T-helper 2 cell (primary cell): Measurements from ENCODE around the gene BTBD16.

Experiments used
- DNase-seq, 5 experiments: peaks; one replicate each; pipeline versions ENCODE4 v3.0.0 to v3.0.0-alpha.2; 2012 to 2022

Gene BTBD16

GRCh38 chr10:122346326-122346950, 75.3 kb downstream of the BTBD16 start:
- DNase-seq = no peak

- no peak for DNase-seq
Measured at GRCh38 chr10:122347170-122347841, 76.2 kb downstream of the BTBD16 start.

DNA sequence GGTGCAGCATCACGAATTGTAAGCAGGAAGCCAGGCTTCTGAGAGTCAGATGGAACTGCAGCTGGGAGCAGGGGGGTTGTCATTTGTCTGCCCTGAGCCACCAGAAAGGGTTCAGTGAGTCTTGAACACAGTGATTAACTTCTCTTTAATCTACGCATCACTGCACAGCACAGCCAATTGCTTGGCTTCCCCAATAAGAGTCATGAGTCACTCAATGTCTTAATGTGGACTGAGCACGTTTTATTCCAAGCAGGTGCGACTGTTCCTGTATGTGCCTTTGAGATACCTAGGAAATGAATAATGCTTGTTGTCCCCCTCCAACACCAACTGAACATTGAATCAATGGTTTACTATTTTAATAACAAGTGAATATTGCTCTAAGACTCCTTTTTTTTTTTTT, 77.4 kb downstream of the BTBD16 start:
- DNase-seq = no peak

DNA sequence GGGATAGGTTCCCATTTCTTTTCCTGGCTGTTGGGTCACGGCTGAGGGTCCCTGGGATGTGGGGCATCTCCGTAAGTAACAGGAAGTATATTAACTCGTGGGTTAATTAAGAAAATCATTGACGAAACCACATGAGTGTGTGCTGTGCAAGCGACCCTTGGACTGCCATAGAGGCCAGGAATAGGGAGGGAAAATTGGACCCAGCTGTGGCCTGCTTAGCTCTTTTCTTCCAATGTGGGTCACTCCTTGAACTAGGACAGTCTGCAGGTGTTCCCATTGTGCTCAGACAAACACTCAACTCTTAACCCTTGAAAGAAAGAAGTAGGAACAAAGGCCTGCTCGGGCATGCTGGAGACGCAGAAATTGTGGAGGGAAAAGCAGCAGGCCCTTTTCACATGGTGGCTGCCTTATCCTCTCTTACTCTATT, 77.9 kb downstream of the BTBD16 start:
- DNase-seq = no peak

DNA sequence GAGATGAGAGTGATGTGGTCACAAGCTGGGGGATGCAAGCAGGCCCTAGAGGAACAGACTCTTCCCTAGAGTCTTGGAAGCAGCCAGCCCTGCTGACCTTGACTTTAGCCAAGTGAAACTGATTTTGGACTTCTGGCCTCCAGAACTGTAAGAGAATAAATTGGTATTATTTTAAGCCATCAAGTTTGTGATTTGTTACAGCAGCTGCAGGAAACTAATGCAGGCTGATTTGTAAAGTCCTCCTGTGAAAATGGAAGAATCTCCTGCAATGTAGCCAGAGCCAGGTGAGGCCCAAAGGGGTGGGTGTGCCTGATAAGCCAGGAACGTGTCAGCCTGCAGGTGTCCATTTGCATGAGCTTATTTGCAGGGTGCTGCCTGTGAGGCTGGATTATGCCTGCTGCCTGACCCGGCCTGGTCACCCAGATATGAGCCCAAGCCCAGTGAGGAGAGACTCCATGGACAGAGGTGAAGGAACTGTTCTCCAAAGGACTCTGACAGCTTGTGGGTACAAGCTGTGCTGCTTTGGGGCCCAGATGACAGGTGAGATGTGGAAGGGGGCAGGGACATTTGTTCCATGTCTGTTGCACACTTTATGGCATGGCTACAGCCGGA, 78.8 kb downstream of the BTBD16 start:
- no peak for DNase-seq

DNA sequence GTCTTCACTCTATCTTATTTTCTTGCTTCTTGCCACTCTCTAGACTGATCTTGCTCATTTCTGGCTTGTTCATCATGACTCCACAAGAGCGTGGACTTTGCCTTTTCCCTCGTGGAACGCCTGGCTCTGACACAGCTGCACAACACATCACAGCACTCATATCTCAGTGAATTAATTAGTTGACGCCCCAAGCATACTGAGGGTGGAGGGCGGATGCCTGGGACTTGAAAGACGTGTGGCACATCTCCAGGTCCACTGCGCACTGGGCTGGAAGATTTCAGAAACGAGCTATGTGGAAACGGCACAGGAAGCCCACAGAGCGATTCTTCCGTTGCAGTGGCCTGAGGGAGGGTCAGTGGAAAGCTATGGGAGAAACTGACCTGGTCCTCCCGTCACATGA, 79.8 kb downstream of the BTBD16 start:
- no peak for DNase-seq

DNA sequence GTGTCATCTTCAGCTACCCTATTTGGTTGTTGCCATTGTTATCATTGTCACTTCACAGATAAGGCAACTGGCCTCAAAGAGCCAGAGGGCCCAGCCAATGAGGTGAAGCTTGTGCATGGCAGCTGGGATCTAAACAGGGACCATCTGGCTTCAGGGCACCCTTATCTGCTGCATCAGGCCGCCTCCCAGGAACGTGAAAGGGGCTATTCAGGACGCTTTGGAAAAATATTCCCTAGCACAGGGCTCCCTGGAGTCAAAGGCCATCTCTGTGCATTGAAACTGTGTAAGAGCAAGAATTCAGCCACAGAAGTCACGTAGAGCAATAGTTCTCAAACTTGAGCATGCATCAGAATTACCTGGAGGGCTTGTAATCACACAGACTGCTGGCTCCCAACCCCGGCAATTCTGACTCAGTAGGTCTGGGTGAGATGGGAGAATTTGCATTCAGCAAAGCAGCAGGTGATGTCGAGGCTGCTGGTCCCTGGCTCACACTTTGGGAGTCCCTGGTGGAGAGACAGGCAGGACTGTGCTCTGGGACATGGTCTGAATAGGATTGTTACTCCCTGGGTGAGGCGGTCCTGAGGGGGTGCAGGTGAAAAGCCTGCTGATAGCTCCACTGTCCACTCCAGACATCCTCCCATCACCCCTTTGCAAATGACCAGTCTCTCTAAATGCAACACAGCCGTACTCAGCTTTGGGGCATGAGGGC, 81.9 kb downstream of the BTBD16 start:
- DNase-seq = no peak

DNA sequence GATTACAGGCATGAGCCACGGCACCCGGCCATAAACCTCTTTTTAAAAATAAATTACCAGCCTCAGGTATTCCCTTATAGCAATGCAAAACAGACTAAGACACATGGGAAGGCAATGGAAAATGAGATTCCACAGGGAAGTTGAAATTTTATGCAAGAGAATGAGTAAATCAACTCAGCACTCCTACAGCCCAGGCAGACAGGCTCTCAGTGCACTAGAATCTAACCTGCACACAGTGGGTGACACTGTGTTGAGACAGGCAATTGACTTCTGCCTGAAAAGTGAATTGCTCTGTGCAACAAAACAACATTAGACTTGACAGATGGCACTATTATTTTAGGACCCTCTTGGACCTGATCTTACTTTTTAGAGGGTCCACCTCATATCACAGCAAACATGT, 83.3 kb downstream of the BTBD16 start:
- no peak for DNase-seq

DNA sequence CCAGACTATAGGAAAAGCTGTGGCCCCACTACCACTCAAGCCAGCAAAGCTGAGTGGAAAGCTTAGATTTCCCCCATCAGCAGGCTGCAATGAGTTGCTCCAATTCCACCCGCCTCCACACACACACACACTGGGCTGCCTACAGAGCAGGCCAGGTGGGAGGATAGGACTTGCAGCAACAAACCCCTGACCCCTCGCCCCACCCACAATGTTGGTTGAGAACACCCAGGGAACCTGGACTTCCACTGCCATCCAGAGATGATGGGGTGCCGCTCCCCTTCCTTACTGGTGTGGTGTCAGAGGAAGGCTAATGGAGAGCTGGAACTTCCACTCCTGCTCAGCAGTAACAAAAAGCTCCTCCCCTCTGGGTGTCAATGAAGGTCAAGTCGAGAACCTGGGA, 86.6 kb downstream of the BTBD16 start:
- no peak for DNase-seq

- DNase-seq = no peak
Measured at GRCh38 chr10:122359621-122360020, 88.5 kb downstream of the BTBD16 start.

DNA sequence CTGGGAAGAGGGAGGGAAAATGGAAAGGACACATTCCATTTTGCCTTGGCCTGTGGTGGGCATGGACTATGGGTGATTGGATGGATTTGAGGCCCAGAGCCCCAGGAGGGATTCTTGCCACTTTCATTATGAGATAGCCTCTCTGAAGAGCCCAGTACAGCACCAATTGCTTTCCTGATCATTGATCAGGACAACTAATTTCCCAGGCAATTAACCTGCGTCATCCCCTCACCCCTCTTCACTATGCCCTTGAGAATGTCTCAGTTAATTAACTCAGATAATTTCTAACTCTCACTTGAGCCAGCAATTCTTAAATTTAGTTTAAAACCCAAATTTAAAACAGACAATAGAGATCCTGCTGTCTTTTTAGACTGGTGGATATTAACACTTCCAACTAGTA, 90.0 kb downstream of the BTBD16 start:
- no peak for DNase-seq

GRCh38 chr10:122362031-122362592, 91.0 kb downstream of the BTBD16 start:
- DNase-seq = no peak

DNA sequence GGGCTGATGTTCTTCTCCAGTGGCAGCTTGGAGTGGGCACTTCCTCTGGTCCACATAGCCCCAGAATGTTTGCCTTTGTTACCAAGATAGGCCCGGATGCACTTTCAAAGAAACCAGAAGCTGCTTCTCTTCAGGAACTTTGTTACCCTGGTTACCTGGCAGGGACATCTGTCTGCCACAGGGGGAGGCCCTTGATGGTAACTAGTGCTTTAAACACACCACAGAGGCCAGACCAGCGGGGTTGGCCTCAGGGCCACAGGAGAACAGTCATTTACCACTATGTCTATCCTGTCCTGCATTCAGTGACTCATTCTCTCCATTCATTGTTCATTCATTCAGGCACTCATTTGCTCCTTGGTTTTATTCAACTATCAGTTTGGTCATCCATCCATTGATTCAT, 91.5 kb downstream of the BTBD16 start:
- no peak for DNase-seq

DNA sequence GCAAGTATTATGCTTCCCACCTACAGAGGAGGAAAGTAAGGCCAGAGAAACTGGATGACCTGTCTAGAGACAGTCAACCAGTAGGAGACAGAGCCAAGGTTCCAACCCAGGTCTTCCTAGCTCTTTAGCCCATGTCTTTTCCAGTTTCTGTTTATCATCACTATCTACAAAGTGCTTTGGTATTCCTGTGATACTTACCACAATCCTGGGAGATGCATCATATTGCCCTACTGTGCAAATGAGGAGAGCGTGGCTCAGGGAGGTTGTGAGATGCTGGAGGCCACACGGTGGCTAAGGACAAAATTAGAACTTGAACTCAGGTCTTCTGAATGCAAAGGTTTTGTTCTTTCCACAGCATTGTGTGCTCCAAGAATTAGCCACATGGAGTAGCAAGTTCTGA, 92.2 kb downstream of the BTBD16 start:
- no peak for DNase-seq

DNA sequence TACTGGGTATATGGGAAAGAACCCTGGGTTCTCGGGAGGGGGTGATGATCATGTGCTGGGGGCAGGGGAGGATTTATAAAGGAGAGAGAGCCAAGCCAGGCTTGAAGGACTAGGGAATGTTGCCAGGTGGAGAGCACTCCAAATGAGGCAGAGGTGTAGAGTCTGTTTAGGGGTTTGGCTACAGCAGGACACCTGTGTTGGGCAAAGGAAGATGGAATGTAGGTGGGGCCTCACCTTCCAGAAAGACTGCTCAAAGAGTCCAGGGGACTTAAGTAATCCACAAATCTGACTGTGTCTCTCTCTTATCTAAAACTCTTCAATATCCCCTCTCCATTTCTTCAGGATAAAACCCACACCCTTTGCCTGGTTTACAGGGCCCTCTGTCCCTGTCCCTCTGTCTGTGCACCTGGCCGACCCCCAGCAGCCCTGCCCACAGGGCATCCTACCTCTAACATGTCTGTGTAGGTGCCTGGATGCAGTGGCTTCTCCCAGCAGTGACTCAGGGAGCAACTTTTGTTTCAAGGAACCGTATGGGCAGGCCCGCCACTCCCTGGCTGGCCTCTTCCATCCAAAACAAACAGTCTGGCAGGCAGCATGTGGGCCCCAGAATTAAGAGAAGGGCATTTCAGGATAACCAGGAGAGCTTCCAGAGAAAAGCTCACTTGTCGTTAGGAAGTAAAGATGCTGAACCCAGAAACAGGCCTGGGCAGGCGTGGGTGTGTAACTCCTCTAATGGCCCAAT, 92.8 kb downstream of the BTBD16 start:
- DNase-seq = no peak

DNA sequence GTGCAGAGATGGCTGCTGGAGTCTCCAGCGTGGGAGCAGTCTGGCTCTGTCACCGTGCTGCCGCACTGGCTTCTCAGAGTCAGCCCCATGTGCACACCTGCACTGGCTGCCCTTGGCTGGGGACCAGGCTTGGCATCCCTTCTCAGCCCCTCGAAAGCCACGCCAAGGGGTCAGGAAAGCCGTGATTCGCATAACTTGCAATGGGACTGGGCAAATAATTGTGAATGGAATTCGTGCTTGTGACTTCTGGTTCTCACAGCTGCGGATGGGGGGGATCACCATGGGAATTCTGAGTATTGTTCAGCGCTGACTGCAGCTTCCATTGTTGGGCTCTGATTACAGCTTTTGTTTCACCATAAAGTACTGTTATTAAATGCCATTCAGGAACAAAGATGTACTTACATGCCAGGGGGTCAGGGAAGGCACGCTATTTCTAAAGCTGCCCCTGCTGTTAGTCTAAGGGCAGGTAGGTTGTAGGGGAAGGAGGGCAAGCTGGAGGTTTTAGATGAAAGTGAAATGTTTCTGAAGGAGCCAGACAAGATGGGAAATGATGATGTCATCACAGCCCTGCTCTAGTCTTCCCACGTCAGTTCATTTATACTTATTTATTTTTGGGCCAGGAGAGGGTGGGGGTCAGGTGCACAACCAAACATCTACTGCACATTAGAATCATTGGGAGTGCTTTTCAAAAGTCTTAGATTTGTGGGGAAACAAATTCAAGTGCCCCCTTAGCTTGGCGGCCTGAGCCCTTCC, 97.6 kb downstream of the BTBD16 start:
- DNase-seq = no peak

DNA sequence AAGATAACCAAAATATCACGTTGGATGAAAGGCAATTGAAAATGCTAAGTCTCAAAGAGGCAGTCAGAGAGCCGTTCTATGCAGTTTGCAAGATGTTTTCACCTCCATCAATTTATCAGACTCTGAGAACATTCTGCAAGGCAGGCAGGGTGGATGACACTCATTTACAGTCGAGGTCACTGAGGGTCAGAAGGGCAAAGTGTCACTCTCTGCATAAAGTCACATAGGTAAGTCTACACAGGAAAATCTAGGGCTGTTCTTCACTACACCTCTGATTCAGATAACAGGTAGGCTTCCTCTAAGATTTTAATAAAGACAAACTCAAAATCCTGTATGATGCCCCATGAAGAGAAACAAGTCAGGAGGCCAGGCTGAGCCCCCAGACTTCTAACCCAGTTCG, 102.0 kb downstream of the BTBD16 start:
- DNase-seq = no peak

GRCh38 chr10:122373721-122374120, 102.6 kb downstream of the BTBD16 start:
- DNase-seq = no peak

- DNase-seq = peak; percentile 85 to 95 (median 91)
Measured at GRCh38 chr10:122374237-122374858, 103.3 kb downstream of the BTBD16 start, which contains the start of gene PLEKHA1. Gene PLEKHA1 (plus strand): TSS chr10:122374708. CDS start chr10:122393201, 18,493 bp downstream.

DNA sequence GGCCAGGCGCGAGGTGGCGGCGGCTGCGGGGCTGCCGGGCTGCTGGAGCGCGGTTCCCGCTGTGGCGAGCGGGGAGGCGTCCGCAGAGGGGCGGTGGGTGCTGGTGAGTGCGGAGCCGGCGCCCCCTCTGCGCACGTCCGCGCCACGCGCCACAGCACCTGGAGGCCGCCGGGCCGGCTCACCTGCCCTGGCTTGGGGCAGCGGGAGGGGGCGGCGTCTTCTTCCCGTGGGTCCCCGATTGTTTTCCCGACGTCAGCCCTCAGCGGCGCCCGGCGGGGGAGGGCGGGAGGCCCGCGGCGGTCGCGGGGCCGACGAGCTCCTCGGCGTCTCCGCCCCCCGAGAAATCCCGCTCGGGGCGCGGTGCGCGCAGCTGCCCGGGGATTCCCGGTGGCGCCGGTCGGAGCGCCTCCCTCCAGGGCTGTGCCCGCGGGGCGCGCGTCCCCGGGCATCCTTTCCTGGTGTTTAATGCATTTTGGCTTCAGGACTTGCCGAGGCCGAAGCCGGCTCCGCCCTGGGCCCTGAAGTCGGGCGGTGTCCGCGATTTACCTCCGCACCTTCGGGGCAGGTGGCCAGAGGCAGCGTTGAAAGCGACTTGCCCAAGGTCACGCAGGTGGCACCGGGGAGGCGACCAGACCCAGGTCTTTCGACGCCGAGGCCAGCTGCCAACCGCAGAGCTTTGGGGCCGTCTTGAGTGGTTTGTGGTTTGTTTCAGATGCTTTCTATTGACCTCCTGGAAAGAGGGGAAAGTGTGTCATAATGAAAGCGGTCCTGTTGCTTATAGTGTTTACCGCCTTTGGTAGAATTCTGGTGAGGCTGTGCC, 104.0 kb downstream of the BTBD16 start:
- DNase-seq = peak; percentile 55 to 84 (median 65)
